Left lung (tissue), 10 donors: ENCODE results near the gene SPIB. TPM values are rescaled to one million over a fixed set of nuclear protein-coding genes. Genes with fewer than 3 reads are reported as not detected.
A peak's percentile ranks its signal among the peaks of the same experiment; 100 is the strongest.
"Not testable (repeated sequence)": the region's sequence is repeated elsewhere in the genome, so short reads cannot be mapped to it uniquely, and the experiment has no call there.

ENCODE experiments used
- ATAC-seq: fragments of 200-7000 bp; cut with Tn5 transposase; one replicate; pipeline ENCODE4 v1.9.1; 2020; ENCODE audit warnings: moderate library complexity
- DNase-seq, 4 donors: peaks; one replicate each; pipeline ENCODE4 v3.0.0-alpha.2; 2013 to 2020
- H3K27ac ChIP-seq, 2 donors: fragments of 200-600 bp; sonication (generic) in 1 of 2; one replicate each; pipeline versions ENCODE4 v1.5.0 to v1.8.0; 2020 to 2021
- H3K27me3 ChIP-seq, 2 donors: fragments of 200-600 bp; sonication (generic) in 1 of 2; one replicate each; pipeline versions ENCODE4 v1.5.0 to v1.8.0; 2020 to 2021
- H3K36me3 ChIP-seq, 2 donors: fragments of 200-600 bp; sonication (generic) in 1 of 2; one replicate each; pipeline versions ENCODE4 v1.5.0 to v1.8.0; 2020 to 2021
- H3K4me1 ChIP-seq, 2 donors: fragments of 200-600 bp; one replicate each; pipeline ENCODE4 v1.8.0; 2021
- H3K4me3 ChIP-seq, 2 donors: fragments of 200-600 bp; sonication (generic) in 1 of 2; one replicate each; pipeline versions ENCODE4 v1.5.0 to v1.8.0; 2020 to 2021; ENCODE audit warnings: mild to moderate bottlenecking in 1 of 2
- H3K9me3 ChIP-seq, 2 donors: fragments of 200-600 bp; sonication (generic) in 1 of 2; one replicate each; pipeline versions ENCODE4 v1.5.0 to v1.8.0; 2020 to 2021
- intact Hi-C, 2 donors: fragments of 100-400 bp; cut with DNase I; formaldehyde crosslinking; loops; one replicate each; pipeline versions ENCODE4 v1.11.2 to v1.14.2; 2022
- polyA plus RNA-seq, 6 donors: library from polyadenylated mRNA; unstranded; fragments of 120-200 nt; gene quantifications; one replicate each; pipeline ENCODE4 v1.2.1, GENCODE V29; 2013; ENCODE audit not compliant: insufficient read length in 6 of 6
- total RNA-seq, 2 donors: library from RNA; stranded (reverse); fragmentation: NEBNext Ultra II Directional; extraction: Animal tissue kit (Norgen Biotek cat#: 25700); gene quantifications; one replicate each; pipeline ENCODE4 v1.2.1, GENCODE V29; 2021
- TF ChIP-seq, protein P1 (sequence below), 2 donors: fragments of 200-600 bp; sonication (generic) in 1 of 2; IDR thresholded peaks; one replicate each; pipeline versions ENCODE4 v1.5.0 to v1.8.0; 2021; ENCODE audit warnings: antibody characterized with exemption in 2 of 2
- donor health status: DM: no; HTN: yes; CAD: no.
- donor health status: DM: no; HTN: no; CAD: no.

Gene SPIB
- total and polyA plus RNA-seq, 8 donors: 0.28 to 0.66 (median 0.51) TPM

DNA sequence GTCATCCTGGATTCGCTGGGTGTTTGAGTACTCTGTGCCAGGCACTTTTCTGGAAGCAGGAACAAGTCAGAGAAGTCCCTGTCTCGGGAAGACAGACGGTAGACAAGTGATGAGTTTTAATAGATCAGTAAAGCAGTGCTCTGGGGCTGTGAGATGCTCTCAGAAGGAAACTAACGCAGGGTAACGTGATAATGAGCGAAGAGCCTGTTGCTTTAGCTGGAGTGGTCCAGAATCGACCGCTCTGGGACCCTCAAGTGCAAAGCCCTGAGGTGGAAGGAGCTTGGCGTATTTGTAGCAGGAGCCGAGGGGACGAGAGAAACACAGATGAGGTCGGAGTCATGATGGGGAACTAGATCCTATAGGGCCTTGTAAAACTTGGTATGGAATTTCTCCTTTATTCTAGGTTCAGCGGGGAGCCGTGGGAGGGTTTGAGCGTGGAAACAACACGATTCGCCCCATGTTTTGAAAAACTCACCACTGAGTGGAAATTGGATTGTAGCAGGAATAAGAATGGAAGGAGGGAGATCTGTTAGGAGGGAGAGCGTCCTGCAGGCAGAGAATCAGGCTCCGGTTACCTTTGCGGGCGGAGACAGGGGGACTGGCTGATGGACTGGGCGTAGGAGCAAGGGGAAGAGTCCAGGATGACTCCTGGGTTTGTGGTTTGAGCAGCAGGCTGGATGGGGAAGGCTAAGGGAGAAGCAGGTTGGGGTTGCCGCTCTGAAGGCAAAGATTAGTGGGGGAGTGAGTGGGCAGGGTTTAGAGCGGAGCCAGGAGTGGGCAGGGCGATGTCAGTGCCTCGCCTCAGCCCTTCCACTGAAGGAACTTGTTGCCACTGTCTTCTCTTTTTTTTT is 33.8 kb upstream of the SPIB start:
- ATAC-seq (no peak), DNase-seq (peak in 1 of 4 donors; percentile 59)
- intact Hi-C loops: no loop called here
- H3K4me3 ChIP-seq: peak overlapping the region; percentile 53 to 66
- peak overlapping the region; percentile 83 to 86 for H3K27ac ChIP-seq
- TF ChIP-seq, protein P1, sequence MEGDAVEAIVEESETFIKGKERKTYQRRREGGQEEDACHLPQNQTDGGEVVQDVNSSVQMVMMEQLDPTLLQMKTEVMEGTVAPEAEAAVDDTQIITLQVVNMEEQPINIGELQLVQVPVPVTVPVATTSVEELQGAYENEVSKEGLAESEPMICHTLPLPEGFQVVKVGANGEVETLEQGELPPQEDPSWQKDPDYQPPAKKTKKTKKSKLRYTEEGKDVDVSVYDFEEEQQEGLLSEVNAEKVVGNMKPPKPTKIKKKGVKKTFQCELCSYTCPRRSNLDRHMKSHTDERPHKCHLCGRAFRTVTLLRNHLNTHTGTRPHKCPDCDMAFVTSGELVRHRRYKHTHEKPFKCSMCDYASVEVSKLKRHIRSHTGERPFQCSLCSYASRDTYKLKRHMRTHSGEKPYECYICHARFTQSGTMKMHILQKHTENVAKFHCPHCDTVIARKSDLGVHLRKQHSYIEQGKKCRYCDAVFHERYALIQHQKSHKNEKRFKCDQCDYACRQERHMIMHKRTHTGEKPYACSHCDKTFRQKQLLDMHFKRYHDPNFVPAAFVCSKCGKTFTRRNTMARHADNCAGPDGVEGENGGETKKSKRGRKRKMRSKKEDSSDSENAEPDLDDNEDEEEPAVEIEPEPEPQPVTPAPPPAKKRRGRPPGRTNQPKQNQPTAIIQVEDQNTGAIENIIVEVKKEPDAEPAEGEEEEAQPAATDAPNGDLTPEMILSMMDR (IDR thresholded peaks at IDR 0.05): no peak
- H3K36me3 ChIP-seq: peaks cover 0 to 32% of the 10 kb centered on the region in 2 donors
- H3K27me3 ChIP-seq: no peaks in the 10 kb centered on the region
- no peaks in the 10 kb centered on the region for H3K9me3 ChIP-seq
- H3K4me1 ChIP-seq: peaks cover 4 to 52% of the 10 kb centered on the region in 2 donors

DNA sequence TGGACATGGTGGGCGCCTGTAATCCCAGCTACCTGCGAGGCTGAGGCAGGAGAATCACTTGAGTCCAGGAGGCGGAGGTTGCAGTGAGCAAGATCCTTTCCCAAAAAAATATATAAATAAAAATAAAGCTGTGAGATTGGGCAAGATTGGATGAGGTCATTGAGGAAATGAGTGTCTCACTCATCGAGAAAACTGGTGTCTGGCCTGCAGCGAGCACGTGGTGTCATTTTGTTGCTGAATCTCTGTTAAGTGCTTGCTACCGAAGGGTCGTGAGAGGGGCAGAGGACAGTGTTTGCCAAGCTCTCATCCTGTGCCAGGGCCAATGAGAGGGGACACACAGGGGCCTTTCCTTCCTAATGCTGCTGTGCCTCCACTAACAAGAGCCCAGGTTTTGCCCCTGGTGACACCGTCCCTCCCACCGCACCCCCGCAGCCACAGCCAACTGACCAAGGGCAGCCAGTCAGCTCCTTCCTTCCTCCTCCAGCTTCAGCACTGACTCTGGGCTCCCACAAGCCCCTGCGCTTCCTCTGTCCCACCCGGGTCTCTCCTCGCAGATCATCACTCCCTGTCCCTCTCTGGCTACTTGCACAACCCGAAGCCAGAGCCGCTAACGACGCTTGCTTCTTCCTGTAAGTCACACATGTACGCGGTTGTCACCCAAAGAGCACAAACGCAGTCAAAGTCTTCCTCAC is 31.4 kb upstream of the SPIB start:
- peak overlapping the region in 1 of 2 donors; percentile 7 for H3K4me3 ChIP-seq
- H3K27ac ChIP-seq: peak overlapping the region; percentile 53 to 78
- H3K27me3 ChIP-seq: no peaks in the 10 kb centered on the region
- TF ChIP-seq, protein P1 (IDR thresholded peaks at IDR 0.05): no peak
- H3K36me3 ChIP-seq: peaks cover 0 to 14% of the 10 kb centered on the region in 2 donors
- peaks cover 0 to 43% of the 10 kb centered on the region in 2 donors for H3K4me1 ChIP-seq
- H3K9me3 ChIP-seq: no peaks in the 10 kb centered on the region
- intact Hi-C loops: no loop called here
- ATAC-seq (no peak), DNase-seq (peak in 1 of 4 donors; percentile 76)

DNA sequence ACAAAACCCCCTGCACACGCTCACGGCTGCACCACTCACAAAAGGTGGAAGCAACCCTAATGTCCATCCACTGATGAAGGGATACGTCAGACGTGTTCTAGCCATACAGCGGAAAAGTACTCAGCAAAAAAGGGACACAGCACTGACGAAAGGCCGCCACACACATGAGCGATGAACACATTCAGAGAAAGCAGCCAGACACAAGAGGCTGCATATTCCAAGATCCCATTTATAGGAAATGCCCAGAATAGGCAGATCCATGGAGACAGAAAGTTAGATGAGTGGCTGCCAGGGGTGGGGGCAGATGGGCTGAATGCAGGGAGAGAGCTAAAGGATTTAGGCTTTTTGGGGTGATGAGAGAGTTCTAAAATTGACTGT is 30.9 kb upstream of the SPIB start:
- Histone ChIP-seq H3K27me3 (no peaks in the 10 kb centered on the region), H3K27ac (peak overlapping the region in 1 of 2 donors; percentile 78), H3K4me1 (peaks cover 0 to 43% of the 10 kb centered on the region in 2 donors), H3K36me3 (peaks cover 0 to 14% of the 10 kb centered on the region in 2 donors), H3K9me3 (no peaks in the 10 kb centered on the region), H3K4me3 (peak overlapping the region in 1 of 2 donors; percentile 7)
- no peak for DNase-seq
- intact Hi-C loops: no loop called here
- TF ChIP-seq, protein P1 (IDR thresholded peaks at IDR 0.05): no peak
- ATAC-seq: no peak

DNA sequence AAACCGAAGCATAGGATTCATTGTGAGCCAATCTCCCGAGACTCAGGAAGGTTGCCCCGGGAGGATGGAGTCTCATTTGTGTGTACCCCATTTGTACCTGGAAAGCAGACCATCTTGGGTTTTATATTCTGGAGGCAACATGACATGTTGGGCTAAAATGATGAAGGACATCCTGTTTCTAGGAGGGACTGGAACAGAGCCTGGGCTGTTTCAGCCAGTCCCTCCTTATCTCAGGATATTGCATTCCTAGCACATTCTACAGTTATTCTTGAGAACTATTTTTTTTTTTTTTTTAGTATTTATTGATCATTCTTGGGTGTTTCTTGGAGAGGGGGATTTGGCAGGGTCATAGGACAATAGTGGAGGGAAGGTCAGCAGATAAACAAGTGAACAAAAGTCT is 28.4 kb upstream of the SPIB start:
- H3K27me3 ChIP-seq, intact Hi-C loops, H3K9me3 ChIP-seq, H3K27ac ChIP-seq, DNase-seq, H3K4me3 ChIP-seq: not testable (repeated sequence)
- Histone ChIP-seq H3K4me1 (peaks cover 0 to 27% of the 10 kb centered on the region in 2 donors), H3K36me3 (peaks cover 0 to 12% of the 10 kb centered on the region in 2 donors)
- peak; percentile 72 for ATAC-seq

DNA sequence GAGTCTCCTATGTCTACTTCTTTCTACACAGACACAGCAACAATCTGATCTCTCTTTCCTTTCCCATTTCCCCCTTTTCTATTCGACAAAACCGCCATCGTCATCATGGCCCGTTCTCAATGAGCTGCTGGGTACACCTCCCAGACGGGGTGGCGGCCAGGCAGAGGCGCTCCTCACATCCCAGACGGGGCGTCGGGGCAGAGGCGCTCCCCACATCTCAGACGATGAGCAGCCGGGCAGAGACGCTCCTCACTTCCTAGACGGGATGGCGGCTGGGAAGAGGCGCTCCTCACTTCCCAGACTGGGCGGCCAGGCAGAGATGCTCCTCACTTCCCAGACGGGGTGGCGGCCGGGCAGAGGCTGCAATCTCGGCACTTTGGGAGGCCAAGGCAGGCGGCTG is 27.8 kb upstream of the SPIB start:
- H3K4me3 ChIP-seq, intact Hi-C loops, H3K27me3 ChIP-seq, ATAC-seq, H3K27ac ChIP-seq, H3K9me3 ChIP-seq: not testable (repeated sequence)
- Histone ChIP-seq H3K4me1 (peaks cover 0 to 20% of the 10 kb centered on the region in 2 donors), H3K36me3 (peaks cover 0 to 12% of the 10 kb centered on the region in 2 donors)
- DNase-seq: peak in 1 of 4 donors; percentile 31

DNA sequence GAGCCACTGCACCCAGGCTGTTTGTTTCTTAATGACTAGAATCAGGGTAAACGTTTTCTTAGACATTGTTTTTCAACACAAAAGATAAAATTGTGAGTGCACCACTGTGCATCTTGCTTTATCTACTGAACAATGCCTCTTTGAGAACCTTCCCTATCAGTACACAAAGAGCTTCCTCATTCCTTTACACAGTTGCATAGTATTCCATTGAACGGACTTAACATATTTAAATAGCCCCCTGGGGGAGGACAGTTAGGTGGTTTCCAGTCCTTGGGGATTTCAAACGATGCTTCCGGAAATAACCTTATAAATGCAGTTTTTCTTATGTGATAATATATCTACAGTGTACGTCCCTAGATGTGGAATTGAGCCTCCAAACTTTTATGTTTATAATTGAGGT is 26.0 kb upstream of the SPIB start:
- Histone ChIP-seq H3K27ac (no peak overlapping the region), H3K27me3 (no peaks in the 10 kb centered on the region), H3K9me3 (no peaks in the 10 kb centered on the region), H3K36me3 (peaks cover 0 to 12% of the 10 kb centered on the region in 2 donors), H3K4me1 (peaks cover 0 to 2% of the 10 kb centered on the region in 2 donors), H3K4me3 (no peak overlapping the region)
- no peak for DNase-seq
- ATAC-seq: no peak
- TF ChIP-seq, protein P1 (IDR thresholded peaks at IDR 0.05): no peak
- intact Hi-C loops: no loop called here
